Muscle of leg (tissue), 11 donors: Measurements from ENCODE around the gene C1QTNF1. TPM values are rescaled to one million over a fixed set of nuclear protein-coding genes. Genes with fewer than 3 reads are reported as not detected.
"Not testable (repeated sequence)": the region's sequence is repeated elsewhere in the genome, so short reads cannot be mapped to it uniquely, and the experiment has no call there.

ENCODE experiments used
- DNase-seq: peaks from one replicate; pipeline ENCODE4 v3.0.0; 2013
- H3K27ac ChIP-seq: one replicate; pipeline ENCODE4 v1.5.1; 2013; ENCODE audit warnings: mild to moderate bottlenecking, low read length, control low read depth
- H3K27me3 ChIP-seq: one replicate; pipeline ENCODE4 v1.6.1; 2013; ENCODE audit warnings: low read length; ENCODE audit not compliant: control insufficient read depth, insufficient read depth
- H3K36me3 ChIP-seq: one replicate; pipeline ENCODE4 v1.6.1; 2013; ENCODE audit warnings: low read length; ENCODE audit not compliant: control insufficient read depth, insufficient read depth
- H3K4me1 ChIP-seq: one replicate; pipeline ENCODE4 v1.6.1; 2013; ENCODE audit warnings: low read length; ENCODE audit not compliant: control insufficient read depth, insufficient read depth
- H3K4me3 ChIP-seq: one replicate; pipeline ENCODE4 v1.5.1; 2013; ENCODE audit warnings: low read length, control low read depth
- H3K9me3 ChIP-seq: replicated peaks from 2 replicates; pipeline ENCODE4 v1.6.1; 2013; ENCODE audit warnings: low read depth, low read length; ENCODE audit not compliant: control insufficient read depth
- WGBS: methylation state at CpG from one replicate; pipeline ENCODE4 v1.1.5; 2013; ENCODE audit warnings: missing lambda C conversion rate; ENCODE audit not compliant: insufficient coverage; 5-methylcytosine and 5-hydroxymethylcytosine counted together
- polyA plus RNA-seq, 8 donors: library from polyadenylated mRNA; unstranded; fragments of 120-200 nt; gene quantifications; one replicate each; pipeline versions ENCODE4 v1.2.1 to v1.2.3, GENCODE V29; 2013; ENCODE audit warnings: inconsistent platforms in 1 of 8, low replicate concordance in 1 of 8; ENCODE audit not compliant: insufficient read length in 8 of 8, insufficient read depth in 1 of 8
- total RNA-seq: library from RNA; stranded (reverse); fragments of 120-200 nt; gene quantifications from one replicate; pipeline ENCODE4 v1.2.4, GENCODE V29; 2013

The C1QTNF1 gene
- total and polyA plus RNA-seq, 9 donors: 3.3 to 10.9 (median 5.8) TPM

GRCh38 chr17:79026376-79027273 lies 2.7 kb downstream of the C1QTNF1 start:
- WGBS: 68% methylated on average over 6 of the region's 16 CpGs
- Histone ChIP-seq H3K9me3 (no peaks in the 10 kb centered on the region), H3K27ac (no peak overlapping the region), H3K36me3 (no peaks in the 10 kb centered on the region), H3K4me3 (no peak overlapping the region), H3K4me1 (peaks cover 44% of the 10 kb centered on the region), H3K27me3 (peaks cover 85% of the 10 kb centered on the region)
- DNase-seq: no peak

GRCh38 chr17:79027274-79027924 lies 3.4 kb downstream of the C1QTNF1 start:
- no peak for DNase-seq
- H3K27ac ChIP-seq: no peak overlapping the region

GRCh38 chr17:79027925-79028491 lies 4.0 kb downstream of the C1QTNF1 start:
- no peak overlapping the region for H3K27ac ChIP-seq
- no peak overlapping the region for H3K4me3 ChIP-seq
- peaks cover 82% of the 10 kb centered on the region for H3K27me3 ChIP-seq
- DNase-seq: peak; percentile 52
- H3K36me3 ChIP-seq: no peaks in the 10 kb centered on the region
- peaks cover 45% of the 10 kb centered on the region for H3K4me1 ChIP-seq
- 17% methylated on average over 14 of the region's 16 CpGs for WGBS
- H3K9me3 ChIP-seq: no peaks in the 10 kb centered on the region

More at GRCh38 chr17:79027274-79027924, 3.4 kb downstream of the C1QTNF1 start:
- no peaks in the 10 kb centered on the region for H3K9me3 ChIP-seq
- H3K4me3 ChIP-seq: no peak overlapping the region
- no peaks in the 10 kb centered on the region for H3K36me3 ChIP-seq
- peaks cover 86% of the 10 kb centered on the region for H3K27me3 ChIP-seq
- WGBS: 28% methylated on average over 8 of the region's 10 CpGs
- peaks cover 44% of the 10 kb centered on the region for H3K4me1 ChIP-seq

- peaks cover 49% of the 10 kb centered on the region for H3K4me1 ChIP-seq
- no peak overlapping the region for H3K27ac ChIP-seq
Measured at GRCh38 chr17:79028496-79029326, 4.7 kb downstream of the C1QTNF1 start.

GRCh38 chr17:79029327-79030009 lies 5.5 kb downstream of the C1QTNF1 start:
- Histone ChIP-seq H3K4me1 (peaks cover 49% of the 10 kb centered on the region), H3K36me3 (no peaks in the 10 kb centered on the region), H3K4me3 (no peak overlapping the region), H3K27ac (no peak overlapping the region), H3K27me3 (peaks cover 67% of the 10 kb centered on the region), H3K9me3 (no peaks in the 10 kb centered on the region)
- no peak for DNase-seq
- 68% methylated on average over 10 of the region's 16 CpGs for WGBS

More at GRCh38 chr17:79028496-79029326, 4.7 kb downstream of the C1QTNF1 start:
- no peak overlapping the region for H3K4me3 ChIP-seq
- DNase-seq: no peak
- 74% methylated on average over 12 of the region's 17 CpGs for WGBS
- H3K27me3 ChIP-seq: peaks cover 75% of the 10 kb centered on the region
- H3K9me3 ChIP-seq: no peaks in the 10 kb centered on the region
- H3K36me3 ChIP-seq: no peaks in the 10 kb centered on the region

GRCh38 chr17:79030636-79031035 lies 6.7 kb downstream of the C1QTNF1 start:
- H3K27ac ChIP-seq, DNase-seq, H3K4me3 ChIP-seq, H3K9me3 ChIP-seq, H3K36me3 ChIP-seq: not testable (repeated sequence)
- H3K27me3 ChIP-seq: peaks cover 56% of the 10 kb centered on the region
- 84% methylated on average over 5 of the region's 12 CpGs for WGBS
- H3K4me1 ChIP-seq: peaks cover 44% of the 10 kb centered on the region

- Histone ChIP-seq H3K9me3 (no peaks in the 10 kb centered on the region), H3K27ac (no peak overlapping the region), H3K27me3 (peaks cover 42% of the 10 kb centered on the region), H3K36me3 (no peaks in the 10 kb centered on the region), H3K4me1 (peaks cover 32% of the 10 kb centered on the region), H3K4me3 (no peak overlapping the region)
- WGBS: 84% methylated on average over 24 of the region's 26 CpGs
- DNase-seq: no peak
Measured at GRCh38 chr17:79031996-79032875, 8.3 kb downstream of the C1QTNF1 start.

GRCh38 chr17:79033046-79033616 lies 9.2 kb downstream of the C1QTNF1 start:
- no peak for DNase-seq
- WGBS: 83% methylated on average over 7 of the region's 9 CpGs
- H3K4me1 ChIP-seq: peaks cover 23% of the 10 kb centered on the region
- no peak overlapping the region for H3K27ac ChIP-seq
- no peaks in the 10 kb centered on the region for H3K9me3 ChIP-seq
- peaks cover 33% of the 10 kb centered on the region for H3K27me3 ChIP-seq
- no peak overlapping the region for H3K4me3 ChIP-seq
- no peaks in the 10 kb centered on the region for H3K36me3 ChIP-seq
